Measurements from ENCODE around the gene CDK17.

The CDK17 gene

GRCh38 chr12:96329545-96329944 is 70.7 kb downstream of the CDK17 start:
- DNase-seq (ENCODE audit: low read depth), result no peak
- H3K4me3 ChIP-seq (ENCODE audit: low read depth, low read length), result no peak overlapping the region
- no peak for TF ChIP-seq CTCF (IDR thresholded peaks at IDR 0.05; ENCODE audit: low read depth, low read length, missing control alignments)

- TF ChIP-seq CTCF (IDR thresholded peaks at IDR 0.05; ENCODE audit: low read depth, low read length, missing control alignments), result no peak
- DNase-seq (ENCODE audit: low read depth), result no peak
- no peak overlapping the region for H3K4me3 ChIP-seq (ENCODE audit: low read depth, low read length)
Measured at GRCh38 chr12:96329018-96329417, 71.2 kb downstream of the CDK17 start.

- no peak overlapping the region for H3K4me3 ChIP-seq (ENCODE audit: low read depth, low read length)
- no peak for TF ChIP-seq CTCF (IDR thresholded peaks at IDR 0.05; ENCODE audit: low read depth, low read length, missing control alignments)
- no peak for DNase-seq (ENCODE audit: low read depth)
Measured at GRCh38 chr12:96327889-96328288, 72.3 kb downstream of the CDK17 start.

- peak; percentile 52 for DNase-seq (ENCODE audit: low read depth)
- no peak for TF ChIP-seq CTCF (IDR thresholded peaks at IDR 0.05; ENCODE audit: low read depth, low read length, missing control alignments)
- H3K4me3 ChIP-seq (ENCODE audit: low read depth, low read length), result no peak overlapping the region
Measured at GRCh38 chr12:96327346-96327745, 72.9 kb downstream of the CDK17 start.

GRCh38 chr12:96326628-96327227 is 73.5 kb downstream of the CDK17 start:
- DNase-seq (ENCODE audit: low read depth), result no peak
- no peak overlapping the region for H3K4me3 ChIP-seq (ENCODE audit: low read depth, low read length)
- no peak for TF ChIP-seq CTCF (IDR thresholded peaks at IDR 0.05; ENCODE audit: low read depth, low read length, missing control alignments)

GRCh38 chr12:96323906-96324305 is 76.3 kb downstream of the CDK17 start:
- no peak for DNase-seq (ENCODE audit: low read depth)
- H3K4me3 ChIP-seq (ENCODE audit: low read depth, low read length), result no peak overlapping the region
- TF ChIP-seq CTCF (IDR thresholded peaks at IDR 0.05; ENCODE audit: low read depth, low read length, missing control alignments), result no peak

GRCh38 chr12:96322720-96323119 is 77.5 kb downstream of the CDK17 start:
- TF ChIP-seq CTCF (IDR thresholded peaks at IDR 0.05; ENCODE audit: low read depth, low read length, missing control alignments), result no peak
- no peak for DNase-seq (ENCODE audit: low read depth)

More at GRCh38 chr12:96322720-96323119, 77.5 kb downstream of the CDK17 start:
- no peak overlapping the region for H3K4me3 ChIP-seq (ENCODE audit: low read depth, low read length)
